ENCODE data around the gene SPANXA2. TPM values are rescaled to one million over a fixed set of nuclear protein-coding genes. Genes with fewer than 3 reads are reported as not detected.

The SPANXA2 gene
- total RNA-seq, 5 donors from 2014 or later (not counting 1 experiment from before 2014, with no cell fraction given), result not detected

Other genes with a start within 250 kb of the SPANXA2 start
- gene SPANXA1, start 5.0 kb upstream of the SPANXA2 start, total RNA-seq, result not detected
- gene SPANXD, start 109.0 kb downstream of the SPANXA2 start, total RNA-seq, result not detected
- gene MAGEC3, start 248.6 kb downstream of the SPANXA2 start, total RNA-seq, result not detected

All from T-cell (primary cell).